ENCODE measurements around the gene SLC9A3.

Gene SLC9A3

GRCh38 chr5:516980-517379 is 7.3 kb downstream of the SLC9A3 start:
- TF ChIP-seq, protein P1, sequence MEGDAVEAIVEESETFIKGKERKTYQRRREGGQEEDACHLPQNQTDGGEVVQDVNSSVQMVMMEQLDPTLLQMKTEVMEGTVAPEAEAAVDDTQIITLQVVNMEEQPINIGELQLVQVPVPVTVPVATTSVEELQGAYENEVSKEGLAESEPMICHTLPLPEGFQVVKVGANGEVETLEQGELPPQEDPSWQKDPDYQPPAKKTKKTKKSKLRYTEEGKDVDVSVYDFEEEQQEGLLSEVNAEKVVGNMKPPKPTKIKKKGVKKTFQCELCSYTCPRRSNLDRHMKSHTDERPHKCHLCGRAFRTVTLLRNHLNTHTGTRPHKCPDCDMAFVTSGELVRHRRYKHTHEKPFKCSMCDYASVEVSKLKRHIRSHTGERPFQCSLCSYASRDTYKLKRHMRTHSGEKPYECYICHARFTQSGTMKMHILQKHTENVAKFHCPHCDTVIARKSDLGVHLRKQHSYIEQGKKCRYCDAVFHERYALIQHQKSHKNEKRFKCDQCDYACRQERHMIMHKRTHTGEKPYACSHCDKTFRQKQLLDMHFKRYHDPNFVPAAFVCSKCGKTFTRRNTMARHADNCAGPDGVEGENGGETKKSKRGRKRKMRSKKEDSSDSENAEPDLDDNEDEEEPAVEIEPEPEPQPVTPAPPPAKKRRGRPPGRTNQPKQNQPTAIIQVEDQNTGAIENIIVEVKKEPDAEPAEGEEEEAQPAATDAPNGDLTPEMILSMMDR (IDR thresholded peaks at IDR 0.05; ENCODE audit: insufficient read depth, missing control alignments), result no peak
- DNase-seq (ENCODE audit: insufficient read length, low spot score) (no peak), FAIRE-seq (no peak)

DNA sequence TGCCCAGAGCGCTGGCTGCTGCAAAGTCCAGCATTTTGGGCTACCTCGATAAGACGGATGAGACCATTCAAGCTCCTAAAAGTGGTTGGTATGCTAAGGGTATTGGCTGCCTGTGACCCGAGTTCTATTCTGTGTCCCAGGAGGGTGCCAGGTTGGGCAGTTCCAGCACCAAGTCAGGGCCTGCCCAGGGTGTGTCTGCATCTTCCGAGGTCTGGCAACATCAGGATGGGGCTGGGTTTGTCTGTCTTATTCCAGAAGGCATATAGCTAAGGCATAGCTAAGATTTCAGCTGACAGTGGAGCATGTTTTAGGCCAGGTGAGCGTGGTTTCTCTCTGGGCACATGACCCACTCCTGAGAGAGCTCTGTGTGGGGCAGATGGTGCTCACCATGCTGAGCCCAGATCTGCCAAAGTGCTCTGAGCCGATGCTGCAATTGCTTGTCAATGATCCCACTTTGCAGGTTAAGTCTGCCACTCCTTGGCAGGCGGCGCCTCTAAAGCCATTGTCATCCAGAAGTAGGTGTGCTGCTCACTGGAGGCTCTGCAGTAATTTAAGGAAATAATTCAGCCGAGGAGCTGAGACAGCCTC is 7.8 kb downstream of the SLC9A3 start:
- FAIRE-seq (no peak), DNase-seq (ENCODE audit: insufficient read length, low spot score) (no peak)
- TF ChIP-seq, protein P1 (IDR thresholded peaks at IDR 0.05; ENCODE audit: insufficient read depth, missing control alignments), result no peak

- DNase-seq (ENCODE audit: insufficient read length, low spot score) (no peak), FAIRE-seq (no peak)
- TF ChIP-seq, protein P1 (IDR thresholded peaks at IDR 0.05; ENCODE audit: insufficient read depth, missing control alignments), result no peak
These were observed 8.9 kb downstream of the SLC9A3 start for GRCh38 chr5:515273-515836.

GRCh38 chr5:514673-515072 is 9.6 kb downstream of the SLC9A3 start:
- DNase-seq (ENCODE audit: insufficient read length, low spot score), result no peak
- TF ChIP-seq, protein P1 (IDR thresholded peaks at IDR 0.05; ENCODE audit: insufficient read depth, missing control alignments), result no peak
- no peak for FAIRE-seq

DNA sequence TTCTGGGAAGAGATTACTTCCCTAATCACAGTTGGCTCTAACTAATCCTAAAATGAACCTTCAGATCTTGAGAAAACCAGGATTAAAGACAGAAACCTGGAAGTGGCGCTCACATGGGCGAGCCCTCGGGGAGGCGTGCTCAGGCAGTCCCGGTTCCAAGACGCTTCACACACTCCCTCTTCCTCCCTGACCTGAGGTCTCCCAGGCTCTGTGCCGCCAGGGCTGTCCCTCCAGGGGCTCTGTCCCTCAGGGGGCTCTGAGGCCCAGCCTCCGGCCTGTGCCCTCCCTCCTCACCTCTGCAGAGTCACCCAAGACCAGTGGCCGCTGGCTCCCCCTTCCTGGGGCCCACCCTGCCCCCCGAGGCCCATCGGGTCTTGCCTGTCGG is 10.2 kb downstream of the SLC9A3 start:
- TF ChIP-seq, protein P1 (IDR thresholded peaks at IDR 0.05; ENCODE audit: insufficient read depth, missing control alignments), result no peak
- DNase-seq (ENCODE audit: insufficient read length, low spot score) (peak; percentile 57), FAIRE-seq (no peak)

GRCh38 chr5:513216-514100 is 10.8 kb downstream of the SLC9A3 start:
- TF ChIP-seq, protein P1 (IDR thresholded peaks at IDR 0.05; ENCODE audit: insufficient read depth, missing control alignments), result no peak
- FAIRE-seq (no peak), DNase-seq (ENCODE audit: insufficient read length, low spot score) (no peak)
